GM21526 (cell line): ENCODE results near the gene YWHAE.
"Not testable (repeated sequence)": the region's sequence is repeated elsewhere in the genome, so short reads cannot be mapped to it uniquely, and the experiment has no call there.

Experiments
- ATAC-seq: cut with Tn5 transposase; IDR thresholded peaks from one replicate; pipeline ENCODE4 v1.9.1; 2021; ENCODE audit warnings: moderate library complexity; ENCODE audit not compliant: unreplicated experiment, low FRiP score

The YWHAE gene

DNA sequence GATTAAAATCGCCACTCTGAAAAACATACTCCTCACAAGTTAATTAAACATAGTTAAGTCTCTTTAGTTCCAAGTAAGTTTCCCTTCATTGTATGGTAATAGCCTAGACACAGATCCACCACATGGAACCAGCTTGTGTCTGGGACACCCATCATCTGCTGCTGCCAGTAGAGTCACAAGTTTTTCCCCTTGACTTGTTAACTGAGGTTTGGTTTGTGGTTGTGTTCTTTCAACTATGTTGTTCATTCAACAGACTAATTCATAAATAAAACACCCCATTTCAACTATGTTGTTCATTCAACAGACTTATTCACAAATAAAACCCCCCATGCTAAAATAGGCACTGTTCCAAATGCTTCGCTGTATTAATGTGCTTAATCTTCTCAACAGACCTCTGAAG, 24.4 kb downstream of the YWHAE start:
- no peak for ATAC-seq

DNA sequence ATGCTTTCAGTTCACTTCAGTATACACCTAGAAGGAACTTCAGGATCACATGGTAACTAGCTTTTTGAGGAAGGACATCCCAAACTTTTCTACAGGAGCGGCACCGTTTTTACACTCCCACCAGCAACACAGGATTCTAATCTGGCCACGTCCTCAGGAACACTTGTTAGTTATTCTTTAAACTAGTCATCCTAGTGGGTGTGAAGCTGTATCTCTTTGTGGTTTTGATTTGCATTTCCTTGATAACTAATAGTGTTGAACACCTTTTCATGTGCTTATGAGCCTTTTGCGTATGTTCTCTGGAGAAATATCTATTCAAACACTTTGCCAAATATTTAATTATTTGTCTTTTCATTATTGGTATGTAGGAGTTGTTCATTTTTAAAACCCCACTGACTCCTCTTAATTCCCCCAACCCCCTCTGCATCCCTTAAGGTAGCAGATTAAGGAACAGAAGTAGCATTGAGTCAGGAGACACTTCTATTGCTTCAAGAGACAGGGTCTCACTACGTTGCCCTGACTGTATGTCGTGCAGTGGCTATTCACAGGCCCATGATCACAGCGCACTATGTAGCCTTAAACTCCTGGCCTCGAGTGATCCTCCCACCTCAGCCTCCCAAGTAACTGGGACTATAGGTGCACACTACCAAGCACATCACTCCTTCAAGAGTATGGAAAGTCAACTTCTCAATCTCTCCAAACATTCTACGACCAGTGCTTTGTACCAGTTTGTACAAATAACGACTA, 25.4 kb downstream of the YWHAE start:
- ATAC-seq = no peak

DNA sequence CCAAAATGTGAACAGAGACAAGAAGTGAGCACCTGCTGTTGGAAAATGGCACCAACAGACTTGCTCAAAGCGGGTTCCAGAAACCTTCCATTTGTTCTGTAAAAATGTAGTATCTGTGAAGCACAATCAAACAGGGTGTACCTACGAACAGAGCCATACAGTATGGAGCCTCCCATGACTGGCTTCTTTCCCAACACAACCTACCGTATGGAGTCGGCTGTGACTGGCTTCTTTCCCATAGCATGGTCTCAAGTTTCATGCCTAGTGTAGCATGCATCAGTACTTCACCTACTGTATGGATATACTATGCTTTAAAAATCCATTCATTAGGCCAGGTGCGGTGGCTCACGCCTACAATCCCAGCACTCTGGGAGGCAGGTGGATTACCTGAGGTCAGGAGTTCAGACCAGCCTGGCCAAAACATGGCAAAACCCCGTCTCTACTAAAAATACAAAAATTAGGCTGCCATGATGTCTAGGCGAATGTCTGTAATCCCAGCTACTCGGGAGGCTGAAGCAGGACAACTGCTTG, 26.2 kb downstream of the YWHAE start:
- ATAC-seq = no peak

DNA sequence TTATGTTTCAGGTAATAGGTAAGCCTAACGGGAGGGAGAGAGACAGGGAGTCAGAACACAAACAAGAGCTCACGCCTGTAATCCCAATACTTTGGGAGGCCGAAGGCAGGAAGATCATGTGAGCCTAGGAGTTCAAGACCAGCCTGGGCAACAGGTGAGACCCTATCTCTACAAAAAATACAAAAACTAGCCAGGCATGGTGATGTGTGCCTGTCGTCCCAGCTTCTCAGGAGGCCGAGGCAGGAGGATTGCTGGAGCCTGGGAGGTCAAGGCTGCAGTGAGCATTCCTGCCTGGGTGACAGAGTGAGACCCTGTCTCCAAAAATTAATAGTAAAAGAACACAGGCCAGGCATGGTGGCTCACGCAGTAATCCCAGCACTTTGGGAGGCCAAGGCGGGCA, 27.4 kb downstream of the YWHAE start:
- ATAC-seq = no peak

DNA sequence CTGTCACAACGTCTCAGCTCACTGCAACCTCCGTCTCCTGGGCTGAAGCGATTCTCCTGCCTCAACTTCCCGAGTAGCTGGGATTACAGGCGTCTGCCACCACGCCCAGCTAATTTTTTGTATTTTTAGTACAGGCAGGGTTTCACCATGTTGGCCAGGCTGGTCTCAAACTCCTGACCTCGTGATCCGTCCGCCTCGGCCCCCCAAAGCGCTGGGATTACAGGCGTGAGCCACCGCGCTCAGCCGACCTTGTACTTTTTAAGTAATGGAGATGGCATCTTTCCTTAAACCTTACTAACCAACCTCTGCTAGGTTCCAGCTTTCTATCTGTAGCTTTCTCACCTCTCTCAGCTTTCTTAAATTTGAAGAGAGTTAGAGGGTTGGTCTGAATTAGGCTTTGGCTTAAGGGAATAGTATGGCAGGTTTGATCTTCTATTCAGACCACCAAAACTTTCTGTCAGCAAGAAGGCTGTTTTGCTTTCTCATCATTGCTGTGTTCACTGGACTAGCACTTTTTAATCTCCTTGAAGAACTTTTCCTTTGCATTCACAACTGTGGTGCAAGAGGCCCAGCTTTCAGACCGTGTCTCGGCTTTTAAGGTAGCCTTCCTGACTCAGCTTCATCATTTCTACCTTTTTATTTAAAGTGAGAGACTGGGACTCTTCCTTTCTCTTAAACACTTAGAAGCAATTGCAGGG, 28.0 kb downstream of the YWHAE start:
- ATAC-seq = no peak

DNA sequence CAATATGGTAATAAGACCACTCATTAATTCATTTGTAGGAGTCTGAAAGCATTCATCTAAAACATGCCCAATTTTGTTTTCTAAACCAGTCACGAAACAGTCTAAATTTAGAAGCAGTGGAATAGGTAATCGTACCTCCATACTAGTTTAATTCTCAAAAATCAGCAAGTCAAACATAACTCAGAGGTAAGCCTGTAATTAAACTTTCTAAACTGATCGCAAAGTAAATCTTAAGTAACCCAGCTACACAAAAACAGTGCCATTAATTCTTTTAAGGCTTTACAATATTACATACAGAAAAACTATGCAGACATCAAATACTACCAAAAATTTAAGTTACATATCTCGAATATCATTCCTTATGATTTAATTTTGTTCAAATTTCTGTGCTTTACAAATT, 31.4 kb downstream of the YWHAE start:
- no peak for ATAC-seq

DNA sequence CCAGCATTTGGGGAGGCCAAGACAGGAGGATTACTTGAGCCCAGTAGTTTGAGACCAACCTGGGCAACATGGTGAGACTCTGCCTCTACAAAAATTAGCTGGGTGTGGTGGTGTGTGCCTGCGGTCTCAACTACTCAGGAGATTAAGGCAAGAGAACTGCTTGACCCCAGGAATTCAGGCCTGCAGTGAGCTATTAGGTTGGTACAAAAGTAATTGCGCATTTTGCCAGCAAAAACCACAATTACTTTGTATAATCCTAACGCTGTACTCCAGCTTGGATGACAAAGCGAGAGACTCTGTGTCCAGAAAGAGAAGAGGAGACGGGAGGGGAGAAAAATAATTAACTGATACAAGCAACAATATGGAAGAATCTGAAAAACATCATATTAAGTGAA, 32.7 kb downstream of the YWHAE start:
- ATAC-seq = no peak

DNA sequence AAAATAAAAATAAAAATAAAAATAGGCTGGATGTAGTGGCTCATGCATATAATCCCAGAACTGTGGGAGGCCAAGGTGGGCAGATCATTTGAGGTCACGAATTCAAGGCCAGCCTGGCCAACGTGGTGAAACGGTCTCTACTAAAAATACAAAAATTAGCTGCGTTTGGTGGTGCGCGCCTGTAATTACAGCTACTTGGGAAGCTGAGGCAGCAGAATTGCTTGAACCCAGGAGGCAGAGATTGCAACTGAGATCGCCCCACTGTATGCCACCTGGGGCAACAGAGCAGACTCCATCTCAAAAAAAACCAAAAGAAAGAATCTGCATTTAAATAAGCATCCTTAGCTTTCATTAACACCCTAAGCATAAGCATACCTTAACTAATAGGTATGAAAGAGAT, 33.8 kb downstream of the YWHAE start:
- no peak for ATAC-seq

DNA sequence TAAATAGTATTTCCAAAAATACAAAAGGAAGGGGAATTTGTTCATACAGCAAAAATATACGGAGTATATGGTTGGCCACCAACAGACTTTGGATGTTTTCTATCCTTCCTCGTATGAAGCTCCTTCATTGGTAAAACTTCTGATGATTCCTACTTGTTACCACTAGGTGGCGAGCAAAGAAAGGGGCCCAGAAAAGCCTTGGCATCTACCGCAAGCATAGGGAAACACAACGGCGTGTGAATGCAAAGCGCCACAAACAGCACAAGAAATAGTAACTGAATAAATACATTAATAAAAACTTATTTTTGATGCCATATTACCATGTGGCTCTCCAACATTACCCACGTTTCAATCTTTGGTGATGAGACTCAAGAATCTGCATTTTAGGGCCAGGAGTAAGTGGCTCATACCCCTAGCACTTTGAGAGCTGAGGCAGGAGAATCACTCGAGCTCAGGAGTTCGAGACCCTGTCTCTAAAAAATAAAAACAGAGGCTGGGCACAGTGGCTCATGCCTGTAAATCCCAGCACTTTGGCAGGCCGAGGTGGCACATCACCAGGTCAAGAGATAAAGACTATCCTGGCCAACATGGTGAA, 34.5 kb downstream of the YWHAE start:
- ATAC-seq = no peak

DNA sequence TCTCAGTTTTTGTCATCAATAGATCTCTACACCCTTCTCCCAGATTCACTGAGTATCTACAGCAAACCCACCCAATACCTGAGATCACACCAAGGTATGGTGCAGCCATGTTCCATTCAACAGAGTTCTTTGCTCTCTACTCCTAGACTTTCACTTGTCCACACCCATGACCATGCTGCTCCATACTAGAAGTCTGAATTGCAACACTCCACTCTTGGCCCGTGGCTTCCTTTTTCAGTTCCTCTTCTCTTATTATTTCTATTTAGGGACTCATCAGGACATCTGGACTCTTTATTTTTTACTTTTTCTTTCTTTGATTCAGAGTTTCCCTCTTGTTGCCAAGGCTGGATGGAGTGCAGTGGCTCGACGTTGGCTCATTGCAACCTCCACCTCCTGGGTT, 37.1 kb downstream of the YWHAE start:
- ATAC-seq = no peak

DNA sequence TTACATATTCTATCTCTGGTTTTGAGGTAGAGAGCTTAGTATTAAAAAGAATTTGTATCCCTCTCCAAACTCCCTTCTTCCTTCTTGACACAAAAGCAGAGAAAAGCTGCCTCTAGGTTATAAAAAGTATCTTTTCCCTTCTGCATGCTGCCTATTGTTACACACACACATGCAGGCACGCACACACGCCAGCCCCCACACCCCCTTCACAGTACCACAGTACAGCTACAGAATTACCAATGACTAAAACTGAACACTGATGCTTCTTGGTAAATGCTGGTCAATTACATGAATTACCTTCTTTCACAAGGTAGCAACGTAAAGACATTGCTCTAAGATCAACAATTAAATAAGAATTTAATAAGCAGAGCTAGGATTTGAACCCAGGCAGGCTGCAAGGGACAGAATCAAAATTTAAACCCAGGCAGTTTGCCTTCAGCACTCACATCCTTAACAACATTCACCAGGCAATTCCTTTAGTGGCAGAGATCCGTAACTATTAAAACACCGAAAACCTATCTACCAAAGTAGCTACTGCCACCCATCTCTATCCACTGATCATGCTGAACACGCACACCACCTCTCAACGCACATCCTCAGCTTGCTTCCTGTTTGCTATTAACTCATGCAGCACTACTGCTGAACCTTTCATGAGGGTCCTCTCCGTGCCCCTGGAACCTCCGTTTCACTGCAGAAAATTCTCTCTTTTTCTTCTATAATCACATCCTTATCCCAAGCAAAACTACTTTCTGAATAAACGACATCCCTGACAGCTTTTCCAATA, 37.8 kb downstream of the YWHAE start:
- no peak for ATAC-seq

DNA sequence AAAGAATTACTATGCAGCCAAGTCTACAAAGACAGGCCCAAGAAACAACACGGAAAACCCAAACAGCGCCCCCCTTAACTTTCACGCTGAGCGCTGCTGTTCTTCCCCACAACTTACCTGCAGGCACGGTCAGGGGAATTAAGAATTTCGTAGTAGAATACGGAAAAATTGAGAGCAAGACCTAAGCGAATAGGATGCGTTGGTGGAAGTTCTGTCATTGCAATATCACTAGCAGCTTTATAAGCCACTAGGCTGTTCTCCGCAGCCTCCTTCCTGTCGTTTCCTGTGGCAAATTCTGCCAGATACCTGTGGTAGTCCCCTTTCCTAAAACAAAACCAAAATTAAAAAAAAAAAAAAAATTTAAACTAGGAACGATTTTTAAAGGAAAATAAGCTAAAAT, 39.0 kb downstream of the YWHAE start:
- ATAC-seq = no peak

DNA sequence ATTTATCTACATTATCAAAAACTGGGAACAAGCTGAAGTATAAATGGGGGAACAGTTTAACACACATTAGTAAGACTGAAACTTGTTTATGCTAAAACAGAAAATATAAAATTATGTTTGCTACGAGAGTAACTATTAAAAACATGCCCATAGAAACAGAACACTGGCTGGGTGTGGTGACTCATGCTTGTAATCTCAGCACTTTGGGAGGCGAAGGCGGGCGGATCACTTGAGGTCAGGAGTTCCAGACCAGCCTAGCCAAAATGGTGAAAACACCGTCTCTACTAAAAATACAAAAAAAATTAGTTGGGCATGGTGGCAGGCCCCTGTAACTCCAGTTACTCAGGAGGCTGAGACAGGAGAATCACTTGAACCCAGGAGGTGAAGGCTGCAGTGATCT, 39.7 kb downstream of the YWHAE start:
- ATAC-seq = not testable (repeated sequence)

DNA sequence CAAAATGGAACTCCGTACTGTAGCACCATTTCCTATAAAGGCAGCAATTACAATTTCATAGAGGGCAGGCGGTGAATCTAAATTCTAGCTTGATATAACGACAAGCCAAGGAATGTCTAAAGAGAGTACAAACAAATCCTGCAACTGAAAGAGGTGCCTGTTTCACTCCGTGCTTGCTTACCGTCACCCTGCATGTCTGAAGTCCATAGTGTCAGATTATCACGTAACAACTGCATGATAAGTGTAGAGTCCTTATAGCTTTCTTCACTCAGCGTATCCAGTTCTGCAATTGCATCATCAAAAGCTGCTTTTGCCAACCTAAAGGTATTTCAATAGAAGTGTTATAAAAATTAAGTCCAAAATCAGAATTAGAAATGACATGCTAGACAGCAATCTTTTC, 46.0 kb downstream of the YWHAE start:
- no peak for ATAC-seq

DNA sequence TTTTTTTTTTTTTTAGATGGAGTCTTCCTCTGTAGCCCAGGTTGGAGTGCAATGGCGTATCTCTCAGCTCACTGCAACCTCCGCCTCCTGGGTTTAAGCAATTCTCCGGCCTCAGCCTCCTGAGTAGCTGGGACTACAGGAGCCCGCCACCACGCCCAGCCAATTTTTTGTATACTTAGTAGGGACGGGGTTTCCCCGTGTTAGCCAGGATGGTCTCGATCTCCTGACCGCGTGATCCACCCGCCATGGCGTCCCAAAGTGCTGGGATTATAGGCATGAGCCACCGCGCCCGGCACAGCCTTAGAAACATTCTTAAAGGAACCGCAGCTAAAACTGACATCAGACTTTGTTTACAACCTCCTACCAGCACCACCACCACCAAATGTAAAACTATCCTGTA, 47.5 kb downstream of the YWHAE start:
- ATAC-seq = not testable (repeated sequence)

DNA sequence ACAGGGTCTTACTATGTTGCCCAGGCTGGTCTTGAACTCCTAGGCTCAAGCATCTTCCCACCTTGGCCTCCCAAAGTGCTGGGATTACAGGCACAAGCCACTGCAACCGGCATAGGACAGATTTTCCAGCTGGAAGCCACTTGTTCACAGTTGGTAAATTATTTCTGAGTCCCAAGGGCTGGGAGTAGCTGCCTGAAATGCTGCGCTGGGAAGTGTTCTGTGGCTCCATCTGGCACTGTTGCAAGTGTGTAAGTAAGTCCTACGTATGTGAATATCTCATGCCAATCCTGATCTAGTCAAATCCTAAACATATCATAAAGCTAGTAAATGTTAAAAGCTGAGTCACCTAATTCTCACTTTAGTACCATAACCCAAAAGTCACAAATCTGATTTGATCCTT, 48.1 kb downstream of the YWHAE start:
- no peak for ATAC-seq

DNA sequence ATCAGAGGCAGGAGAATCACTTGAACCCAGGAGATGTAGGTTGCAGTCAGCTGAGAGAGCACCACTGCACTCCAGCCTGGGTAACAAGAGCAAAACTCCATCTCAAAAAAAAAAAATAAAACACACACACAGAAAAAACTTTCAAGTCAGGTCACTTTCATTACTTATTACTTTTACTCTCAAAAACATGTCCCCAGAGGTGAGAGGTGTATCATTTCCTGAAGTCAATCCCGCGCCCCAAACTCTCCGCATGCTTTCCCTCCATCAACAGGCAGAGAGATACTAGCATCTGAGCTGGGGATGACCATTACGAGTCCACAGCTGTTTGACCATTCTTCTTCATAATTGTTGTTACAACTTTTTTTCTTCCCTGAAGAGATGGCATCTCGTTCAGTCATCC, 48.7 kb downstream of the YWHAE start:
- no peak for ATAC-seq

DNA sequence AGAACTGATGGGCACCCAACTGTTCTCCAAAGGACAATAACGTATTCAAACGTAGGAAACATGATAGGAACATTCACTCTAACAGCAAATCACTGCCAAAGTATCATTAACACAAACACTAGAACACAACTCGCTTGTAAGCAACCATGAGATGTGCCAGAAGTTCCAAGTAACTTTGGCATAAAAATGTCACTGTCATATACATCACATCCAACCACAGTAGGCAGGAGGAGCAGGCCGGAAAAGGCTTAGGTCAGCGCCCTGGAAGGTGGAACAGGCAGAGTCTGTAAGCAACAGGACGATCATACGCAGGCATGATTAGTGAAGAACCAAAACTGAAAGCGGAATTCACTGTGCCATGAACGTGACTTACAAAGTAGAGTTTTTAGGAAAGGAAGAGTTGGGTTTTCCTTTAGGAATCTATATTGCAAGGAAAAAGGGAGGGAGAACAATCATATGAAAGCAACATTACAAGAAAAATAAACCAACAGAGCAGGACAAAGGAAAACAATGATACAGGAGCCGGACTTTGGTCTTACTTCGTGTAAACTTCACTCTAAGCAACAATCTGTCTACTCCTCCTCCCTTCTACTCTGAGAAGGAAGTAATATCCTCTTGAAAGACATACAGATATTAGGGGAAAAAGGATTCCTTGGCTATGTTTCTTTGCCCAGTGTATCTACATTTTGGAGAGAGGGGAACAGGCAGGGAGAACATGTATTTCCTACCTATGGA, 52.3 kb downstream of the YWHAE start:
- ATAC-seq = no peak

DNA sequence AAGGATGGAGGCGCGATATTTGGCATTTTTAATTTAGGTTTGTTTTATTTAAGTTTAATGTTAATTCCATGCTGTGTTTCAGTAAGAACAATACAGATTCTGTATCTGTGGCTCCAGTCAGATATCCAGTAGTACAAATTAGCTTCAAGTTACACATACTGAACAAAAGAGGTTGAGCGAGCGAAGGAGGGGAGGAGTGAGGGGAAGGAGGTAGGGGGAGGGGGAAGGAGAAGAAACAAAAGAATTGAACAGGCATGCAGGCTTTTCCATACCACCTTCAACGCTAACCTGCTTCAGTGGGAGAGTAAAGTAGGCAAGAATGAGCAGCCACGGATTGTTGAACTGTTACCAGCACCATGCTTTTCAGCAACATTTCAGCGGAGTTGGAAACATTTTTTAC, 55.5 kb downstream of the YWHAE start:
- ATAC-seq = no peak

DNA sequence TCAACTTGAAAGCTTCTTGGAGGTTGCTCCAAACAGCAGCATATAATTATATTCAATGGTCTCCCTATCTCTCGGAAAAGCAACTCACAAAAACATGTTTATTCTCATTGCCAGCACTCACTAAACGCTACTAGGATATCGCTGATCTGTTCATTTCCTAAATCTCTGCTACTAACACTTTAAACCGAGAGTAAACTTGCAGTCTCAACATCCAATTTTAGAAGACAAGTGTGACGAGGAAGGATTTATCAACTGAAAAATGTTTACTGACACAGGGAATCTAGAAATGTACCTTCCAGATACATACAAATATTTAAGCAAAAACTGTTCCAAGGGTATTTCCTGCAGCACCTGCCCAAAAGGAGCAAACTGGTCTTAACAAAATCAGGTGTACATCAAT, 56.5 kb downstream of the YWHAE start:
- no peak for ATAC-seq
